HG03457 (cell line): ENCODE results near the gene SIK2.
"Not testable (repeated sequence)": the region's sequence is repeated elsewhere in the genome, so short reads cannot be mapped to it uniquely, and the experiment has no call there.

ENCODE experiments used
- ATAC-seq: cut with Tn5 transposase; IDR thresholded peaks from one replicate; pipeline ENCODE4 v1.9.1; 2021; ENCODE audit warnings: moderate number of reproducible peaks; ENCODE audit not compliant: unreplicated experiment

Gene SIK2

GRCh38 chr11:111654601-111655000, 52.4 kb downstream of the SIK2 start:
- ATAC-seq = no peak

GRCh38 chr11:111655924-111656323, 53.7 kb downstream of the SIK2 start:
- ATAC-seq = no peak

DNA sequence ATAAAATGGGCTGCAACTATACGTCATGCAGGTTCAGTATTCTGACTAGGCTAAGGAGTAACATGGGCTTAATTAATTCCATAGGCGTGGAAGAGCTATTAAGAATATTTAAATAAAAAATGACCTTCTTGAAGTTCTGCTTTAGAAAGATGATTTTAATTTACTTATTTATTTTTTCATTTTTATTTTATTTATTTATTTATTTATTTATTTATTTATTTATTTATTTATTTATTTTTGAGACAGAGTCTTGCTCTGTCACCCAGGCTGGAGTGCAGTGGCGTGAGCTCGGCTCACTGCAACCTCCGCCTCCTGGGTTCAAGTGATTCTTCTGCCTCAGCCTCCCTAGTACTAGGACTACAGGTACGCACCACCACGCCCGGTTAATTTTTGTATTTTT, 55.7 kb downstream of the SIK2 start:
- not testable (repeated sequence) for ATAC-seq

- ATAC-seq = not testable (repeated sequence)
These were observed 56.2 kb downstream of the SIK2 start for GRCh38 chr11:111658493-111658892.

GRCh38 chr11:111659201-111660115, 57.2 kb downstream of the SIK2 start:
- no peak for ATAC-seq

DNA sequence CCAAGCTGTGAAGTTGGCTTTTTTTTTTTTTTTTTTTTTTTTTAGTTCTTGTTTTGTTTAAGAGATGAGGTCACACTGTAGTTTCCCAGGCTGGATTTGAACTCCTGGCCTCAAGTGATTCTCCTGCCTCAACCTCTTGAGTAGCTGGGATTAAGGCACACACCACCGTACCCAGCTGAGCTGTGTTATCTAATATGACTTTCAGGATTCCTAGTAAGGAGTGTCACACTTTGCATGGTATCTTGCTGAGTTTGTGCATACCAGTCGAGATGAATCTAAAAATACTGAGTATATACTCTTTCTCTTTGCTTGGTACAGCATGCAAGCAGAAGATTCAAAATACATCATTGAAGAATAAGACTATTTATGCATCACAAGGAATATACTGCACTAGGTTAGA, 58.6 kb downstream of the SIK2 start:
- no peak for ATAC-seq

GRCh38 chr11:111663820-111664219, 61.6 kb downstream of the SIK2 start:
- no peak for ATAC-seq

DNA sequence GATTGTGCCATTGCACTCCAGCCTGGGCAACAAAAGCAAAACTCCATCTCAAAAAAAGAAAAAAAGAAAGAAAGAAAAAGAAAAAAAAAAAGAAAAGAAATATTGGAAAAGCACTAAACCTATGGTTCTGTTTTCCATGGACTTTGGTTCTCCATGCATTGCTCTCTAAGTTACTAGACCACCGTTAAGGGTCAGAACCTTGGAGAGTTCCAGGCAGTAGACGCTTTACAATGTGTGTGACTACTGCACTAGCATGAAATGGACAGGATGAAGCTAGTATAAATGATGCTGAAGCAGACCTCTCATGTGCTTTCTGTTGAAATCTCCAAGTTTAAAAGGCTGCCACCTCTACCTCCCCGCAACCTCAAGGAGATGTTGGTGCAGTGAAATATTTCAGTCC, 63.5 kb downstream of the SIK2 start:
- ATAC-seq = no peak

DNA sequence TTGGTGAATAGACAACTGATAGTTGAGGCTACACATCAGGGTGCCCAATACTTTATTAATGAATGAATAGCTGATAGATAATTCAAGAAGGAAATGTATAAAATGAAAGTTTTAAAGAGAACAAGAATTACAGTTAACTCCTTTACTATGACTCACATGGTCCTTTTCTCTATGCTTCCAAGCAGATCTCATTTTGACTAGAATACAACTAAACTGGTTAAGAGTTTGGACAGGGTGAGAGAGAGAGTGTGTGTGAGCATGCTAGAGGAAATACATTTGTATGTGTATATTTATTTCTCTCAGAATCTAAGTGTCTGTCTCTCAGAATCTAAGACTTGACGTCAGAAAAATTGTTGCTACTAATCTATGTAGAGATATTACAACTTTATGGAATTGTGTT, 66.7 kb downstream of the SIK2 start:
- ATAC-seq = no peak

DNA sequence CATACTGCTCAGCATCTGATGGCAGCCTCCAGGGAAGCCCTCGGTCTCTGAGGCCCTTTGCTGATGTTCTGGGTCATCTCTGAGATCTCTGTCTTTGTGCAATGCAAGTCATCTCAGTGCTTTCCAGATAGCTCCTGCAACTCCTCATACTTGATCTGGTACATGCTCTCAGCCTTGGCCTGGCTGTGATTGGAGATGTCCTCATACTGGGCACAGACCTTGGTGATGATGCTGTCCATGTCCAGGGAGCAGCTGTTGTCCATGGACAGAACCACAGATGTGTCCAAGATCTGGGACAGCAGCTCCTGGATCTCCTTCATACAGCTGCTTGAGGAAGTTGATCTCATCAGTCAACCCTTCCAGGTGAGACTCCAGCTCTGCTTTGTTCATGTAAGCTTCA, 69.1 kb downstream of the SIK2 start:
- no peak for ATAC-seq

- no peak for ATAC-seq
These were observed 70.7 kb downstream of the SIK2 start for GRCh38 chr11:111672949-111673348.

- no peak for ATAC-seq
These were observed 72.7 kb downstream of the SIK2 start for GRCh38 chr11:111674941-111675340.

DNA sequence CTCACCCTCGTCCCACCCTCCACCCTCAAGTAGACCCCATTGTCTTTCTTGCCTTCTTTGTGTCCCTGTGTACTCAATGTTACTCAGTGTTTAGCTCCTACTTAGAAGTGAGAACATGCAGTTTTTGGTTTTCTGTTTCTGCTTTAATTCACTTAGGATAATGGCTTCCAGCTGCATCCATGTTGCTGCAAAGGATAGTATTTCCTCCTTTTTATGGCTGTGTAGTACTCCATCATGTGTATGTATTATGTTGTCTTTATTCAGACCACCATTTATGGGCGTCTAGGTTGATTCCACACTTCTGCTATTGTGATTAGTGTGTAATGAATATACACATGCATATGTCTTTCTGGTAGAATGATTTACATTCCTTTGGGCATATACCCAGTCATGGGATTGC, 73.6 kb downstream of the SIK2 start:
- no peak for ATAC-seq

DNA sequence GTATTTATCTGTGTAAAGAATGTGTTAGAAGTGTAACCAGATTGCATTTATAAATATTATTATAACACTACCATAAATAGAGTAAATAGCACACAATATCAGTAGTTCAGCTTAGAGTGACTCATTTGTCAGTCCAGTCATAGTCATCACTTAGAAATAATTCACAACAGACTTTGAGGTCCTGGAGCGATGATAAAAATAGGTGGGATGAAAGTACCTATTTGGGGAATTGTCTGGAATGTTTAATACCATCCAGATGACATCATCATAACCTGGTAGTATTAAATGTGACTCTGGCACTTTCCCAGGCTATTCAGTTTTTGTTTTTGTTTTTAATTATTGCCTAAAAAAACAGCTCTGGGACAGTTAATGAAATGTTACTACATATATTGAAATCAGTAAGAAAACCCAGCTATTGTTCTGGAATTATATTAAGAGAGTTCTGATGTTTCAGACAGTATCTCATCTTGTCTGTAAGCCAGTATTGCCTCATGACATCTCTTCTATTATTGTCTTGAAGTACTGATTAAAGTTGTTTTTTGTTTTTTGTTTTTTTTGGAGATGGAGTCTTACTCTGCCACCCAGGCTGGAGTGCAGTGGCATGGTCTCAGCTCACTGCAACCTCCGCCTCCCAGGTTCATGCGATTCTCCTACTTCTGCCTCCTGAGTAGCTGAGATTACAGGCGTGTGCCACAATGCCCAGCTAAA, 74.8 kb downstream of the SIK2 start:
- no peak for ATAC-seq

GRCh38 chr11:111680486-111681175, 78.4 kb downstream of the SIK2 start:
- ATAC-seq = no peak

DNA sequence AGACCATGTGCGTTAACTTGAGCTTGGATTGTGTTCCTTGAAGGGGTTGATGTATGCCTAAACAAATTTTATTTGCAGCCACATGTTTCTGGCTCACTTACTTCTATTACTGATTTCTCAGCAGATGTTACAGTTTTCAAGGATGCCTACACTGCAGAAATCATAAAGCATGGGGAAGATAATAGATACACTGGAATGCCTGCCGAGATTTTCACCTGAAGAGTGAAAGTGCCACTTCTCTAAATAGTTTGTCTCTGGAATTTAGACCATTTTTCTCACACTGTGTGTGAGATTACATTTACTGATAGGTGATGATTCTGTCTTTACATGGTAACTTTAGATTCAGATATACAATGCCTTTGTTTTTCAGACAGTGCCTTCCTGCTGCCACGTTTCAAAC, 81.6 kb downstream of the SIK2 start:
- ATAC-seq = no peak

DNA sequence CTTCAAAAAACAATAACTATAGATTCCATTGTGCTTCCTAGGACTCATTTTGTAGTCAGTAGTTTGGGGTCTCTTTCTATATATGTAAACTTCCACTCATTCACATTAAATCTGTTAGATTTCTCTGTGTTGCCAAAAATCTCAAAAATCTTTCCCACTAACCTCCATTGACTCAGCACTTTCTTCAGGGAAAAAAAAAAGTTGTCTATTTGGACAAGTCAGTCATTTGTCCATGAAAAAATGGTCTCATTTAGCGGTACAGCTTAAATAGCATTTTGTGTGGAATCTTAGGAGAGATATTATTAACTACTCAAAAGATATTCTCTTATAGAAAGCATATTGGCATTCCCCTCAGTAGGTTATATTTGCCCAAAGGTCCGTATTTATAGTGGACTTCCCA, 82.0 kb downstream of the SIK2 start:
- ATAC-seq = no peak

DNA sequence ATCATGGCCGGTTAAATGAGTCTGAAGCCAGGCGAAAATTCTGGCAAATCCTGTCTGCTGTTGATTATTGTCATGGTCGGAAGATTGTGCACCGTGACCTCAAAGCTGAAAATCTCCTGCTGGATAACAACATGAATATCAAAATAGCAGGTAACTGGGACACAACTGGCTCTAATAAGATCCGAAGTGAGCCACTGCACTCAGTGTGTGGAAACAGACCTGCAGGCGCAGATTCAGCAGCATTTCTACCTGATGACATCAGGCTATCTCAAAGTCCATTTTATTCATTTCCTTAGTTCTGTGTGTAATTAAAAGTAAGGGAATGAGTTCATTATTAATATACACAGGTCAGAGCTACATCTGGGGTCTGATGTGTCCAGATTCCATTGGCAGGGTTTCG, 85.8 kb downstream of the SIK2 start:
- no peak for ATAC-seq

GRCh38 chr11:111691176-111691575, 88.9 kb downstream of the SIK2 start:
- ATAC-seq = no peak

DNA sequence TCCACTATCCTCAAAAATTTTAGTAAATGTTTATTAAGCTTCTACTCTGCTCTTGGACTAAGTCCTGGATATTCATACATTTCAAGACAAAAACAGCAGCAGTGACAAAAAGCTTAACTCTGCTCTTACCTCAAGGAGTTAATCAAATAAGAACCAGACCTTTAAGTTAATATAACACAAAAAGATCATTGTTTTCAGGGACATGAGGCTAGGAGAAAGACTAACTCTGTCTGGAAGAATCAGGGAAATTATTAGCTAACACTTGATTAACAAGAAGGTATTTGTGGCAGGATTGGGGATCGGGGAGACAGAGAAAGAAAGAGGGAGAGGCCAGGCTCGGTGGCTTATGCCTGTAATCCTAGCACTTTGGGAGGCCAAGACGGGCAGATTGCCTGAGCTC, 89.5 kb downstream of the SIK2 start:
- no peak for ATAC-seq

DNA sequence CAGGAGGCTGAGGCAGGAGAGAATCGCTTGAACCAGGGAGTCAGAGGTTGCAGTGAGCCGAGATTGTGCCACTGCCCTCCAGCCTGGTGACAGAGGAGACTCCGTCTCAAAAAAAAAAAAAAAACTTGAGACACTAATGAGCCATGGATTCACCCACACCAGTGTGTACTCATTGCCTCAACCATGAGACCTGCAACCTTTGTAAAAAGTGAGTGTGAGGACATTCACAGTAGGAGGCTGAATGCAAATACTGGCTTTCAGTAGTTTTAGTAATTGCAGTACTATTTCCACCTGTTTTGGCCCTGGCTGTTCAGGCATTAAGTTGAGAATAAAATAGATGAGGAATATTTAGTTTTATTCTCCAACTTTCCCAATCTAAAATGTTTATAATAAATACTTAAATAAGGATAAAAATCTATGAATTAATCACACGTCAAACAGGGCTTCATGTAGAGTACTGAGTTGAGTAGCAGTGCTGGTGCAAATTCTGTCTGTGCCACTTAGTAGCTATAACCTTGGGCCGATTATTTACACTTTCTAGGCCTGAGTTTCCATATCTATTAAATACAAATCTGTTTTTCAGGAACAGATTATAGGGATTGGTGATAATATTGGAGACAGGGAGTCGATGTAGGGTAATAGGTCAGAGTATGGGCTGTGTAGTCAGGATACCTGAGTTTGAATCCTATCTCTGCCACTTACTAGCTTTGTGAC, 91.1 kb downstream of the SIK2 start:
- no peak for ATAC-seq
